Uterus (tissue), 2 donors: Measurements from ENCODE around the gene RREB1.

Experiments used
- CTCF ChIP-seq, 4 experiments: fragments of 200-600 bp in 2 of 4; fragments of 450-650 bp in 2 of 4; sonication (generic) in 2 of 4; IDR thresholded peaks; one replicate each; pipeline ENCODE4 v1.5.1; 2016 to 2019; ENCODE audit warnings: antibody characterized with exemption in 4 of 4, mild to moderate bottlenecking in 2 of 4, moderate library complexity in 1 of 4
- POLR2A ChIP-seq, 2 donors: fragments of 450-650 bp; IDR thresholded peaks; one replicate each; pipeline ENCODE4 v1.6.1; 2016; ENCODE audit warnings: antibody characterized with exemption in 2 of 2, mild to moderate bottlenecking in 1 of 2, moderate library complexity in 1 of 2

GRCh38 chr6:7145885-7146828 is 38.4 kb downstream of the RREB1 start:
- TF ChIP-seq CTCF (IDR thresholded peaks at IDR 0.05): no peak
- peak in 1 of 2 donors; percentile 12 for TF ChIP-seq POLR2A (IDR thresholded peaks at IDR 0.05)
